Activated naive CD8-positive, alpha-beta T cell (primary cell): Measurements from ENCODE around the gene ZNF665.
"Not testable (repeated sequence)": the region's sequence is repeated elsewhere in the genome, so short reads cannot be mapped to it uniquely, and the experiment has no call there.

Experiments used
- H3K27ac Mint-ChIP-seq: one replicate; pipeline ENCODE4 v1.8.0; 2021; ENCODE audit warnings: mixed read lengths
- H3K27me3 Mint-ChIP-seq: one replicate; pipeline ENCODE4 v1.8.0; 2021; ENCODE audit warnings: mixed read lengths
- H3K36me3 Mint-ChIP-seq: one replicate; pipeline ENCODE4 v1.8.0; 2021; ENCODE audit warnings: mixed read lengths
- H3K4me1 Mint-ChIP-seq: one replicate; pipeline ENCODE4 v1.8.0; 2021; ENCODE audit warnings: low read depth, mixed read lengths
- H3K4me3 Mint-ChIP-seq: one replicate; pipeline ENCODE4 v1.8.0; 2021; ENCODE audit warnings: mild to moderate bottlenecking, mixed read lengths
- H3K9me3 Mint-ChIP-seq: one replicate; pipeline ENCODE4 v1.8.0; 2021; ENCODE audit warnings: low read depth, mixed read lengths

Gene ZNF665

GRCh38 chr19:53192771-53193534 is at the start of gene ZNF665:
Gene ZNF665 (minus strand): TSS chr19:53193358. CDS start chr19:53182898, 10,460 bp downstream.
- peaks cover 10% of the 10 kb centered on the region for H3K9me3 Mint-ChIP-seq
- H3K27me3 Mint-ChIP-seq = no peaks in the 10 kb centered on the region
- H3K36me3 Mint-ChIP-seq = peaks cover 24% of the 10 kb centered on the region
- peaks cover 28% of the 10 kb centered on the region for H3K4me1 Mint-ChIP-seq
- H3K27ac Mint-ChIP-seq = peak within 1 kb of the TSS; percentile 84
- peak within 1 kb of the TSS; percentile 89 for H3K4me3 Mint-ChIP-seq

- H3K9me3 Mint-ChIP-seq = peaks cover 52% of the 10 kb centered on the region
- H3K27ac Mint-ChIP-seq = no peak overlapping the region
- H3K27me3 Mint-ChIP-seq = no peaks in the 10 kb centered on the region
- H3K4me1 Mint-ChIP-seq = no peaks in the 10 kb centered on the region
- H3K36me3 Mint-ChIP-seq = peaks cover 59% of the 10 kb centered on the region
- H3K4me3 Mint-ChIP-seq = no peak overlapping the region
Observed at GRCh38 chr19:53237114-53237777, 44.1 kb upstream of the ZNF665 start.

- Mint-ChIP-seq H3K36me3 (peaks cover 32% of the 10 kb centered on the region), H3K4me1 (no peaks in the 10 kb centered on the region), H3K27me3 (no peaks in the 10 kb centered on the region), H3K27ac (no peak overlapping the region), H3K9me3 (peaks cover 29% of the 10 kb centered on the region), H3K4me3 (no peak overlapping the region)
Observed at GRCh38 chr19:53224606-53225005, 31.4 kb upstream of the ZNF665 start.

GRCh38 chr19:53222716-53223115 is 29.6 kb upstream of the ZNF665 start:
- peaks cover 25% of the 10 kb centered on the region for H3K9me3 Mint-ChIP-seq
- H3K27me3 Mint-ChIP-seq, H3K4me3 Mint-ChIP-seq: not testable (repeated sequence)

GRCh38 chr19:53212703-53213320 is 19.7 kb upstream of the ZNF665 start:
- Mint-ChIP-seq H3K27me3 (no peaks in the 10 kb centered on the region), H3K36me3 (peaks cover 45% of the 10 kb centered on the region), H3K4me3 (no peak overlapping the region), H3K4me1 (no peaks in the 10 kb centered on the region), H3K9me3 (peaks cover 37% of the 10 kb centered on the region), H3K27ac (no peak overlapping the region)

More at GRCh38 chr19:53222716-53223115, 29.6 kb upstream of the ZNF665 start:
- not testable (repeated sequence) for H3K27ac Mint-ChIP-seq, H3K4me1 Mint-ChIP-seq
- peaks cover 32% of the 10 kb centered on the region for H3K36me3 Mint-ChIP-seq

- not testable (repeated sequence) for H3K4me3 Mint-ChIP-seq, H3K4me1 Mint-ChIP-seq, H3K27ac Mint-ChIP-seq, H3K27me3 Mint-ChIP-seq
- H3K36me3 Mint-ChIP-seq = peaks cover 56% of the 10 kb centered on the region
- peaks cover 42% of the 10 kb centered on the region for H3K9me3 Mint-ChIP-seq
Observed at GRCh38 chr19:53211554-53211953, 18.4 kb upstream of the ZNF665 start.

- Mint-ChIP-seq H3K4me3 (peak overlapping the region; percentile 94), H3K9me3 (peaks cover 15% of the 10 kb centered on the region)
Observed at GRCh38 chr19:53196777-53197396, 3.7 kb upstream of the ZNF665 start.

GRCh38 chr19:53195265-53195903 is 2.2 kb upstream of the ZNF665 start:
- peaks cover 25% of the 10 kb centered on the region for H3K36me3 Mint-ChIP-seq
- H3K4me3 Mint-ChIP-seq = peak overlapping the region; percentile 52
- peaks cover 28% of the 10 kb centered on the region for H3K4me1 Mint-ChIP-seq
- H3K27me3 Mint-ChIP-seq = no peaks in the 10 kb centered on the region
- H3K9me3 Mint-ChIP-seq = peaks cover 10% of the 10 kb centered on the region
- H3K27ac Mint-ChIP-seq = no peak overlapping the region

More at GRCh38 chr19:53196777-53197396, 3.7 kb upstream of the ZNF665 start:
- peaks cover 28% of the 10 kb centered on the region for H3K4me1 Mint-ChIP-seq
- peak overlapping the region; percentile 92 for H3K27ac Mint-ChIP-seq
- no peaks in the 10 kb centered on the region for H3K27me3 Mint-ChIP-seq
- H3K36me3 Mint-ChIP-seq = peaks cover 22% of the 10 kb centered on the region

GRCh38 chr19:53193535-53194222 is 521 bp upstream of the ZNF665 start:
- H3K4me1 Mint-ChIP-seq = peaks cover 28% of the 10 kb centered on the region

GRCh38 chr19:53190253-53190652 is 2.9 kb downstream of the ZNF665 start:
- peaks cover 27% of the 10 kb centered on the region for H3K36me3 Mint-ChIP-seq
- H3K27ac Mint-ChIP-seq = no peak overlapping the region
- H3K9me3 Mint-ChIP-seq = peaks cover 4% of the 10 kb centered on the region
- H3K4me3 Mint-ChIP-seq = no peak overlapping the region
- H3K27me3 Mint-ChIP-seq = no peaks in the 10 kb centered on the region
- H3K4me1 Mint-ChIP-seq = peaks cover 19% of the 10 kb centered on the region

More at GRCh38 chr19:53193535-53194222, 521 bp upstream of the ZNF665 start:
- H3K27me3 Mint-ChIP-seq = no peaks in the 10 kb centered on the region
- peak overlapping the region; percentile 89 for H3K4me3 Mint-ChIP-seq
- H3K36me3 Mint-ChIP-seq = peaks cover 24% of the 10 kb centered on the region
- peaks cover 10% of the 10 kb centered on the region for H3K9me3 Mint-ChIP-seq
- H3K27ac Mint-ChIP-seq = no peak overlapping the region

GRCh38 chr19:53189691-53190198 is 3.4 kb downstream of the ZNF665 start:
- H3K9me3 Mint-ChIP-seq, H3K27ac Mint-ChIP-seq, H3K4me3 Mint-ChIP-seq, H3K27me3 Mint-ChIP-seq: not testable (repeated sequence)
- Mint-ChIP-seq H3K4me1 (peaks cover 17% of the 10 kb centered on the region), H3K36me3 (peaks cover 27% of the 10 kb centered on the region)

- peaks cover 23% of the 10 kb centered on the region for H3K36me3 Mint-ChIP-seq
- not testable (repeated sequence) for H3K4me3 Mint-ChIP-seq, H3K4me1 Mint-ChIP-seq, H3K27me3 Mint-ChIP-seq, H3K9me3 Mint-ChIP-seq, H3K27ac Mint-ChIP-seq
Observed at GRCh38 chr19:53185155-53185882, 7.8 kb downstream of the ZNF665 start.

GRCh38 chr19:53183146-53183764 is 9.9 kb downstream of the ZNF665 start:
- H3K4me1 Mint-ChIP-seq = no peaks in the 10 kb centered on the region
- no peak overlapping the region for H3K27ac Mint-ChIP-seq
- H3K27me3 Mint-ChIP-seq = no peaks in the 10 kb centered on the region
- peaks cover 27% of the 10 kb centered on the region for H3K36me3 Mint-ChIP-seq
- peaks cover 7% of the 10 kb centered on the region for H3K9me3 Mint-ChIP-seq
- no peak overlapping the region for H3K4me3 Mint-ChIP-seq
